GM12875 (cell line): ENCODE data around the gene DSTYK.

Source experiments
- H3K4me3 ChIP-seq: one replicate; pipeline ENCODE4 v1.5.1; 2011; ENCODE audit warnings: low read depth, low read length, control low read depth
- CTCF ChIP-seq: IDR thresholded peaks from 2 replicates; pipeline ENCODE4 v1.5.1; 2011; ENCODE audit warnings: low read depth, mild to moderate bottlenecking, control low read depth, inconsistent platforms, low read length, moderate library complexity, borderline replicate concordance; ENCODE audit not compliant: insufficient read depth

Gene DSTYK

GRCh38 chr1:205232945-205233397 lies 21.5 kb upstream of the DSTYK start:
- H3K4me3 ChIP-seq = no peak overlapping the region
- no peak for TF ChIP-seq CTCF

GRCh38 chr1:205232127-205232820 lies 20.8 kb upstream of the DSTYK start:
- TF ChIP-seq CTCF = no peak
- no peak overlapping the region for H3K4me3 ChIP-seq

- no peak for TF ChIP-seq CTCF
- H3K4me3 ChIP-seq = no peak overlapping the region
These were observed 19.5 kb upstream of the DSTYK start for GRCh38 chr1:205230982-205231381.

- no peak for TF ChIP-seq CTCF
These were observed 18.6 kb upstream of the DSTYK start for GRCh38 chr1:205229916-205230700.

GRCh38 chr1:205229399-205229871 lies 17.9 kb upstream of the DSTYK start:
- H3K4me3 ChIP-seq = no peak overlapping the region
- peak; percentile 39 for TF ChIP-seq CTCF

More at GRCh38 chr1:205229916-205230700, 18.6 kb upstream of the DSTYK start:
- H3K4me3 ChIP-seq = no peak overlapping the region

- TF ChIP-seq CTCF = no peak
- H3K4me3 ChIP-seq = peak overlapping the region; percentile 38
These were observed 16.6 kb upstream of the DSTYK start for GRCh38 chr1:205228093-205228521.
